A549 (cell line): ENCODE results near the gene TMPRSS9. TPM values are rescaled to one million over a fixed set of nuclear protein-coding genes. Genes with fewer than 3 reads are reported as not detected.

Source experiments
- ATAC-seq, 2 experiments: fragments of 200-7000 bp in 1 of 2; fragments of >200 bp in 1 of 2; cut with Nextera tagmentation in 1 of 2; cut with Tn5 transposase in 1 of 2; 3 replicates each; pipeline versions ENCODE4 v1.8.0 to v1.9.1; 2018 to 2020; ENCODE audit warnings: mild to moderate bottlenecking in 1 of 2, moderate library complexity in 1 of 2
- CTCF ChIA-PET: fragments of 300-600 bp; sonication (Branson Sonifier 250); formaldehyde crosslinking; extraction: SDS; loops from one replicate; lab custom pipeline; 2021; ENCODE audit warnings: antibody characterized with exemption, inconsistent platforms; lab: Yijun Ruan, JAX
- POLR2A ChIA-PET: fragments of 350-600 bp; formaldehyde crosslinking; extraction: SDS; loops from one replicate; lab custom pipeline; 2021; ENCODE audit warnings: antibody characterized with exemption, inconsistent platforms; lab: Yijun Ruan, JAX
- DNase-seq, 2 experiments: peaks; one replicate each; pipeline versions ENCODE4 v3.0.0 to v3.0.0-alpha.2; 2011 to 2016; ENCODE audit warnings: low read depth in 1 of 2, low spot score in 1 of 2
- FAIRE-seq: peaks from 2 replicates; lab custom pipeline; 2011; peaks lifted over from hg19 to GRCh38; lab: Jason Lieb, UNC
- H3K27ac ChIP-seq, 2 experiments: fragments of >200 bp; sonication (Bioruptor Twin); formaldehyde crosslinking; 3 replicates each; pipeline ENCODE4 v1.5.1; 2016 to 2017
- H3K4me1 ChIP-seq: fragments of >200 bp; sonication (Bioruptor Twin); formaldehyde crosslinking; 3 replicates; pipeline ENCODE4 v1.6.1; 2016
- H3K4me2 ChIP-seq: fragments of >200 bp; sonication (Bioruptor Twin); formaldehyde crosslinking; 3 replicates; pipeline ENCODE4 v1.6.1; 2016
- H3K4me3 ChIP-seq: fragments of >200 bp; sonication (Bioruptor Twin); formaldehyde crosslinking; 3 replicates; pipeline ENCODE4 v1.5.1; 2016
- H3K9me3 ChIP-seq: fragments of >200 bp; sonication (Bioruptor Twin); formaldehyde crosslinking; 3 replicates; pipeline ENCODE4 v1.6.1; 2016
- BHLHE40 ChIP-seq: IDR thresholded peaks from 2 replicates; pipeline ENCODE4 v1.6.1; 2012; ENCODE audit warnings: low read depth, low read length, inconsistent platforms
- CBX2 ChIP-seq: fragments of 200-600 bp; sonication (generic); IDR thresholded peaks from 2 replicates; pipeline ENCODE4 v1.6.1; 2016; ENCODE audit warnings: low read depth, mild to moderate bottlenecking, borderline replicate concordance
- CBX8 ChIP-seq: fragments of 200-600 bp; sonication (generic); IDR thresholded peaks from 2 replicates; pipeline ENCODE4 v1.6.1; 2016
- CHD2 ChIP-seq: fragments of 150-350 bp; IDR thresholded peaks from 2 replicates; pipeline ENCODE4 v1.6.1; 2014; ENCODE audit warnings: low read length; ENCODE audit not compliant: partially characterized antibody
- CHD4 ChIP-seq: fragments of 200-600 bp; sonication (generic); IDR thresholded peaks from 2 replicates; pipeline ENCODE4 v1.6.1; 2016; ENCODE audit warnings: antibody characterized with exemption, mild to moderate bottlenecking, borderline replicate concordance
- EHMT2 ChIP-seq: fragments of 200-600 bp; sonication (generic); IDR thresholded peaks from 2 replicates; pipeline ENCODE4 v1.6.1; 2016; ENCODE audit warnings: antibody characterized with exemption, low read depth, mild to moderate bottlenecking, moderate library complexity
- FOSB ChIP-seq: fragments of 250-450 bp; sonication (Bioruptor Pico); IDR thresholded peaks from 2 replicates; pipeline ENCODE4 v1.5.0; 2020; ENCODE audit warnings: mild to moderate bottlenecking, moderate library complexity
- GATA3 ChIP-seq: IDR thresholded peaks from 2 replicates; pipeline ENCODE4 v1.6.1; 2012; ENCODE audit warnings: borderline replicate concordance
- HOXA7 ChIP-seq: fragments of 250-450 bp; sonication (Bioruptor Pico); IDR thresholded peaks from 2 replicates; pipeline ENCODE4 v1.5.0; 2020; ENCODE audit warnings: mild to moderate bottlenecking, moderate library complexity
- JUN ChIP-seq, 2 experiments: fragments of >200 bp; sonication (Bioruptor Twin); formaldehyde crosslinking; IDR thresholded peaks; 2 replicates in 1 of 2; 3 replicates in 1 of 2; pipeline ENCODE4 v1.6.1; 2016 to 2017
- MYC ChIP-seq: IDR thresholded peaks from 2 replicates; pipeline ENCODE4 v1.6.1; 2012; ENCODE audit warnings: mild to moderate bottlenecking, inconsistent platforms, low read length, improper control_type of control experiment, borderline replicate concordance
- NFE2L2 ChIP-seq: fragments of 150-350 bp; conservative IDR thresholded peaks from 2 replicates; pipeline ENCODE4 v1.6.1; 2014; ENCODE audit warnings: low read length
- NPAS2 ChIP-seq: fragments of 250-450 bp; sonication (Bioruptor Pico); IDR thresholded peaks from 2 replicates; pipeline ENCODE4 v1.8.0; 2022; ENCODE audit warnings: mild to moderate bottlenecking, moderate library complexity, borderline replicate concordance
- PHF8 ChIP-seq: fragments of 200-600 bp; sonication (generic); IDR thresholded peaks from 2 replicates; pipeline ENCODE4 v1.6.1; 2016; ENCODE audit warnings: low read depth, mild to moderate bottlenecking, antibody characterized with exemption, moderate library complexity, borderline replicate concordance
- RAD21 ChIP-seq, 2 experiments: fragments of >200 bp in 1 of 2; sonication (Bioruptor Twin) in 1 of 2; formaldehyde crosslinking in 1 of 2; IDR thresholded peaks in 1 of 2; conservative IDR thresholded peaks in 1 of 2; 2 replicates in 1 of 2; 3 replicates in 1 of 2; pipeline ENCODE4 v1.6.1; 2012 to 2018; ENCODE audit warnings: inconsistent platforms in 1 of 2
- RCOR1 ChIP-seq: fragments of 150-350 bp; IDR thresholded peaks from 2 replicates; pipeline ENCODE4 v1.6.1; 2014; ENCODE audit warnings: antibody characterized with exemption, low read length, low read depth
- REST ChIP-seq: fragments of 200-600 bp; sonication (generic); IDR thresholded peaks from 2 replicates; pipeline ENCODE4 v1.6.1; 2016; ENCODE audit warnings: antibody characterized with exemption, mild to moderate bottlenecking, moderate library complexity
- SMC3 ChIP-seq: fragments of >200 bp; sonication (Bioruptor Twin); formaldehyde crosslinking; IDR thresholded peaks from 3 replicates; pipeline ENCODE4 v1.6.1; 2018; ENCODE audit warnings: inconsistent platforms
- SREBF2 ChIP-seq: fragments of 450-650 bp; IDR thresholded peaks from 2 replicates; pipeline ENCODE4 v1.6.1; 2014; ENCODE audit warnings: mild to moderate bottlenecking, moderate library complexity
- TP53 ChIP-seq: fragments of 250-450 bp; sonication (Bioruptor Pico); IDR thresholded peaks from 2 replicates; pipeline ENCODE4 v1.5.0; 2021; ENCODE audit warnings: mild to moderate bottlenecking, moderate library complexity
- USF2 ChIP-seq: fragments of 450-650 bp; IDR thresholded peaks from 2 replicates; pipeline ENCODE4 v1.6.1; 2014; ENCODE audit warnings: antibody characterized with exemption
- ZC3H11A ChIP-seq: fragments of 450-650 bp; IDR thresholded peaks from 2 replicates; pipeline ENCODE4 v1.6.1; 2014; ENCODE audit warnings: antibody characterized with exemption, mild to moderate bottlenecking
- ZFP36 ChIP-seq: fragments of 450-650 bp; IDR thresholded peaks from 2 replicates; pipeline ENCODE4 v1.6.1; 2014; ENCODE audit warnings: borderline replicate concordance; ENCODE audit not compliant: partially characterized antibody
- ZNF302 ChIP-seq: fragments of 250-450 bp; sonication (Bioruptor Pico); IDR thresholded peaks from 2 replicates; pipeline ENCODE4 v1.9.0; 2021; ENCODE audit warnings: inconsistent platforms, mild to moderate bottlenecking, moderate library complexity
- WGBS: methylation state at CpG from one replicate; pipeline ENCODE4 v1.1.6; 2017; ENCODE audit errors: missing lambda C conversion rate; 5-methylcytosine and 5-hydroxymethylcytosine counted together
- polyA plus RNA-seq, 4 experiments: library from polyadenylated mRNA; depleted of rRNA in 3 of 4; stranded (reverse); fragments of >200 nt; fragmentation: RNase III in 1 of 4; extraction: RNeasy Plus Mini Kit Qiagen cat#74134 plus additional on column Dnase treatment in 1 of 4; gene quantifications; 2 replicates in 3 of 4; 3 replicates in 1 of 4; pipeline ENCODE4 v1.2.3, GENCODE V29; 2011 to 2017

TMPRSS9 gene
- polyA plus RNA-seq, 2 of the 4 experiments (the other 2 are of a cell fraction) = 0.01 TPM; not detected in 1

- WGBS = 92% methylated on average over 16 of the region's 45 CpGs
- POLR2A ChIA-PET = no interaction called here
- Histone ChIP-seq H3K4me2 (no peak overlapping the region), H3K27ac (no peak overlapping the region), H3K4me3 (no peak overlapping the region), H3K4me1 (no peaks in the 10 kb centered on the region), H3K9me3 (no peaks in the 10 kb centered on the region)
- DNase-seq = no peak
- no peak for FAIRE-seq
- TF ChIP-seq CHD4 (no peak), USF2 (no peak), CBX8 (no peak), SMC3 (no peak), HOXA7 (CRISPR knock-in tag) (no peak), RAD21 (conservative IDR thresholded peaks at IDR 0.05 in 1 of 2, IDR thresholded peaks at IDR 0.05 in 1 of 2) (no peak), SREBF2 (no peak), CHD2 (no peak), RCOR1 (no peak), TP53 (CRISPR knock-in tag) (no peak), EHMT2 (no peak), ZC3H11A (no peak), MYC (no peak), NPAS2 (no peak), JUN (IDR thresholded peaks at IDR 0.05) (no peak), BHLHE40 (no peak), FOSB (no peak), GATA3 (no peak), REST (no peak), ZFP36 (no peak)
- CTCF ChIA-PET = interaction anchor here (1.0 to 1.5 kb wide), 3 partner anchors 12 to 68 kb away, joined by 3 to 5 read pairs (median 3); no protein-coding TSS in a partner anchor
- no peak; a peak in 1 of 6 replicates for ATAC-seq
Measured at GRCh38 chr19:2353159-2353886, 6.7 kb upstream of the TMPRSS9 start.

- FAIRE-seq (no peak), ATAC-seq (no peak), DNase-seq (no peak)
- POLR2A ChIA-PET = no interaction called here
- Histone ChIP-seq H3K4me3 (no peak overlapping the region), H3K4me2 (no peak overlapping the region), H3K4me1 (no peaks in the 10 kb centered on the region), H3K9me3 (no peaks in the 10 kb centered on the region), H3K27ac (no peak overlapping the region)
- no peak for TF ChIP-seq CBX2
- no peak for TF ChIP-seq ZNF302 (CRISPR knock-in tag)
- TF ChIP-seq NFE2L2 = no peak
- no peak for TF ChIP-seq HOXA7 (CRISPR knock-in tag)
- TF ChIP-seq CHD2 = no peak
- TF ChIP-seq RAD21 (conservative IDR thresholded peaks at IDR 0.05 in 1 of 2, IDR thresholded peaks at IDR 0.05 in 1 of 2) = no peak
- TF ChIP-seq MYC = no peak
- TF ChIP-seq PHF8 = no peak
- 91% methylated on average over 12 of the region's 34 CpGs for WGBS
- CTCF ChIA-PET = interaction anchor here (1.1 to 1.5 kb wide), 3 partner anchors 12 to 396 kb away, joined by 3 to 5 read pairs (median 3); no protein-coding TSS in a partner anchor
Measured at GRCh38 chr19:2353887-2354592, 6.0 kb upstream of the TMPRSS9 start.
